Glomerular visceral epithelial cell (primary cell): ENCODE data around the gene CDH5.

ENCODE experiments used
- DNase-seq: peaks from one replicate; pipeline ENCODE4 v3.0.0-alpha.2; 2016; ENCODE audit errors: extremely low spot score

CDH5 gene

GRCh38 chr16:66390346-66391108, 24.0 kb downstream of the CDH5 start:
- DNase-seq = no peak

GRCh38 chr16:66391726-66392670, 25.5 kb downstream of the CDH5 start:
- DNase-seq = no peak

GRCh38 chr16:66395806-66396555, 29.5 kb downstream of the CDH5 start:
- no peak for DNase-seq

- no peak for DNase-seq
These were observed 31.4 kb downstream of the CDH5 start for GRCh38 chr16:66397736-66398433.

GRCh38 chr16:66399031-66399430, 32.5 kb downstream of the CDH5 start:
- no peak for DNase-seq

- no peak for DNase-seq
These were observed 33.4 kb downstream of the CDH5 start for GRCh38 chr16:66399930-66400329.

GRCh38 chr16:66400503-66401380, 34.3 kb downstream of the CDH5 start:
- no peak for DNase-seq

- no peak for DNase-seq
These were observed 35.1 kb downstream of the CDH5 start for GRCh38 chr16:66401610-66402009.

- DNase-seq = no peak
These were observed 35.7 kb downstream of the CDH5 start for GRCh38 chr16:66402166-66402565.

- no peak for DNase-seq
These were observed 36.2 kb downstream of the CDH5 start for GRCh38 chr16:66402591-66403230.

GRCh38 chr16:66403531-66404145, 37.1 kb downstream of the CDH5 start:
- no peak for DNase-seq

GRCh38 chr16:66405057-66405783, 38.7 kb downstream of the CDH5 start:
- no peak for DNase-seq

- DNase-seq = peak; percentile 78
These were observed 40.2 kb downstream of the CDH5 start for GRCh38 chr16:66406534-66407221.

GRCh38 chr16:66408163-66409048, 41.9 kb downstream of the CDH5 start:
- DNase-seq = peak; percentile 83

- peak; percentile 47 for DNase-seq
These were observed 42.7 kb downstream of the CDH5 start for GRCh38 chr16:66409156-66409555.

GRCh38 chr16:66412182-66412581, 45.7 kb downstream of the CDH5 start:
- DNase-seq = no peak

- DNase-seq = no peak
These were observed 48.4 kb downstream of the CDH5 start for GRCh38 chr16:66414891-66415290.
